Neuronal stem cell (in vitro differentiated cells): ENCODE data around the gene COX4I2.
"Not testable (repeated sequence)": the region's sequence is repeated elsewhere in the genome, so short reads cannot be mapped to it uniquely, and the experiment has no call there.

Source experiments
- DNase-seq: peaks from one replicate; pipeline ENCODE4 v3.0.0-alpha.2; 2013; ENCODE audit warnings: low spot score
- H2AFZ ChIP-seq: one replicate; pipeline ENCODE4 v1.6.1; 2013; ENCODE audit warnings: mild to moderate bottlenecking, low read length, inconsistent platforms
- H2AK5ac ChIP-seq: 2 replicates; pipeline ENCODE4 v1.6.1; 2013; ENCODE audit warnings: low read depth, mild to moderate bottlenecking, inconsistent platforms, low read length, moderate library complexity, mixed read lengths
- H2BK120ac ChIP-seq: 2 replicates; pipeline ENCODE4 v1.6.1; 2013; ENCODE audit warnings: low read depth, mild to moderate bottlenecking, inconsistent platforms, low read length, moderate library complexity, mixed read lengths
- H2BK12ac ChIP-seq: one replicate; pipeline ENCODE4 v1.6.1; 2013; ENCODE audit warnings: low read length, inconsistent platforms
- H2BK15ac ChIP-seq: 2 replicates; pipeline ENCODE4 v1.6.1; 2013; ENCODE audit warnings: mild to moderate bottlenecking, low read length, inconsistent platforms, mixed read lengths
- H2BK5ac ChIP-seq: one replicate; pipeline ENCODE4 v1.6.1; 2013; ENCODE audit warnings: inconsistent platforms, mild to moderate bottlenecking, low read length, moderate library complexity
- H3K14ac ChIP-seq: one replicate; pipeline ENCODE4 v1.6.1; 2013; ENCODE audit warnings: low read length, inconsistent platforms
- H3K18ac ChIP-seq: 2 replicates; pipeline ENCODE4 v1.6.1; 2013; ENCODE audit warnings: low read length, inconsistent platforms
- H3K23ac ChIP-seq: 2 replicates; pipeline ENCODE4 v1.6.1; 2013; ENCODE audit warnings: low read depth, mild to moderate bottlenecking, mixed read lengths, low read length, inconsistent platforms; ENCODE audit not compliant: poor library complexity
- H3K27ac ChIP-seq: replicated peaks from 3 replicates; pipeline ENCODE4 v1.5.1; 2013; ENCODE audit warnings: low read length, inconsistent platforms
- H3K27me3 ChIP-seq, 3 experiments: 2 replicates each; pipeline ENCODE4 v1.6.1; 2013; ENCODE audit warnings: low read length in 3 of 3, mild to moderate bottlenecking in 2 of 3, inconsistent platforms in 1 of 3, low read depth in 1 of 3, mixed read lengths in 1 of 3, moderate library complexity in 1 of 3; ENCODE audit not compliant: control insufficient read depth in 3 of 3, insufficient read depth in 3 of 3
- H3K36me3 ChIP-seq, 2 donors: replicated peaks in 1 of 2; 2 replicates each; pipeline ENCODE4 v1.6.1; 2013; ENCODE audit warnings: low read length in 2 of 2; ENCODE audit not compliant: control insufficient read depth in 2 of 2, insufficient read depth in 2 of 2
- H3K4ac ChIP-seq: 2 replicates; pipeline ENCODE4 v1.6.1; 2013; ENCODE audit warnings: inconsistent platforms, mild to moderate bottlenecking, low read length, moderate library complexity
- H3K4me1 ChIP-seq, 2 donors: 1 replicate in 1 of 2; 2 replicates in 1 of 2; pipeline ENCODE4 v1.6.1; 2013; ENCODE audit warnings: low read length in 2 of 2, low read depth in 1 of 2; ENCODE audit not compliant: control insufficient read depth in 2 of 2, insufficient read depth in 1 of 2
- H3K4me2 ChIP-seq: one replicate; pipeline ENCODE4 v1.6.1; 2013; ENCODE audit warnings: mild to moderate bottlenecking, low read length, inconsistent platforms; ENCODE audit not compliant: insufficient read depth, poor library complexity, severe bottlenecking
- H3K4me3 ChIP-seq, 2 donors: 2 replicates each; pipeline ENCODE4 v1.5.1; 2013; ENCODE audit warnings: low read length in 2 of 2, mild to moderate bottlenecking in 2 of 2, inconsistent platforms in 1 of 2, moderate library complexity in 1 of 2
- H3K79me1 ChIP-seq: one replicate; pipeline ENCODE4 v1.6.1; 2013; ENCODE audit warnings: low read depth, mild to moderate bottlenecking, inconsistent platforms, low read length, moderate library complexity
- H3K9ac ChIP-seq: one replicate; pipeline ENCODE4 v1.6.1; 2013; ENCODE audit warnings: mild to moderate bottlenecking, low read depth, low read length, inconsistent platforms; ENCODE audit not compliant: poor library complexity
- H3K9me3 ChIP-seq, 2 donors: replicated peaks in 1 of 2; 2 replicates each; pipeline versions ENCODE3 to v1.6.1; 2013; ENCODE audit warnings: low read length in 2 of 2, mild to moderate bottlenecking in 2 of 2, inconsistent platforms in 1 of 2, low read depth in 1 of 2, mixed read lengths in 1 of 2, moderate library complexity in 1 of 2; ENCODE audit not compliant: control insufficient read depth in 2 of 2, insufficient read depth in 1 of 2
- H4K8ac ChIP-seq: one replicate; pipeline ENCODE4 v1.6.1; 2013; ENCODE audit warnings: low read depth, mild to moderate bottlenecking, inconsistent platforms, low read length, moderate library complexity
- H4K91ac ChIP-seq: one replicate; pipeline ENCODE4 v1.6.1; 2013; ENCODE audit warnings: low read length, low read depth, mild to moderate bottlenecking, inconsistent platforms; ENCODE audit not compliant: poor library complexity
- WGBS, 2 donors: extraction: QIAGEN DNeasy Blood & Tissue Kit; methylation state at CpG; one replicate each; pipeline ENCODE4 v1.1.7; 2013; ENCODE audit warnings: missing lambda C conversion rate in 2 of 2, mixed read lengths in 1 of 2; ENCODE audit not compliant: insufficient read length in 2 of 2, insufficient replicate concordance in 1 of 2; ENCODE audit errors: extremely low coverage in 2 of 2; 5-methylcytosine and 5-hydroxymethylcytosine counted together

The COX4I2 gene

GRCh38 chr20:31643522-31643921 lies 5.8 kb downstream of the COX4I2 start:
- H4K91ac ChIP-seq: no peak overlapping the region
- H3K4me2 ChIP-seq: no peak overlapping the region
- H3K79me1 ChIP-seq: no peaks in the 10 kb centered on the region
- H3K14ac ChIP-seq: no peak overlapping the region
- no CpG with 5 or more reads among the region's 4 CpGs for WGBS, 2 donors
- H3K9me3 ChIP-seq: no peaks in the 10 kb centered on the region
- peak overlapping the region; percentile 21 for H3K18ac ChIP-seq
- DNase-seq: no peak
- H3K27ac ChIP-seq: no peak overlapping the region
- H2BK120ac ChIP-seq: no peak overlapping the region
- no peaks in the 10 kb centered on the region for H3K36me3 ChIP-seq
- no peak overlapping the region for H2AFZ ChIP-seq
- no peaks in the 10 kb centered on the region for H3K27me3 ChIP-seq
- peak overlapping the region; percentile 32 for H3K23ac ChIP-seq
- H3K4me1 ChIP-seq: no peaks in the 10 kb centered on the region
- no peak overlapping the region for H3K9ac ChIP-seq
- H2BK12ac ChIP-seq: no peak overlapping the region
- H2AK5ac ChIP-seq: no peak overlapping the region
- no peak overlapping the region for H2BK5ac ChIP-seq
- H2BK15ac ChIP-seq: no peak overlapping the region
- H4K8ac ChIP-seq: no peak overlapping the region
- H3K4me3 ChIP-seq: no peak overlapping the region
- no peak overlapping the region for H3K4ac ChIP-seq

DNA sequence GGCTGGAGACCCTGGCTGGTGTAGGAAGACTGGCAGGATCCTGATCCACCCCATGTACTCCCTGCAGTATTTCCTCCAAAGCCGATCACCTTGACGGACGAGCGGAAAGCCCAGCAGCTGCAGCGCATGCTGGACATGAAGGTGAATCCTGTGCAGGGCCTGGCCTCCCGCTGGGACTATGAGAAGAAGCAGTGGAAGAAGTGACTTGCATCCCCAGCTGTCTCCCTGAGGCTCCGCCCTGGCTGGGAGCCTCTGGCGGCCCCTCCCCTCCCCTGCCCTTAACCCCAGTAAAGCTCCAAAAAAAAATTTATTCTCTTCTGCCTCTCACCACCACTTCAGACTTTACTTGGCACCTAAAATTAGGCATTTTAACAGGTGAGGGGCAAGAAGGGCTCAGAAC lies 7.0 kb downstream of the COX4I2 start:
- H3K27me3 ChIP-seq: no peaks in the 10 kb centered on the region
- peak overlapping the region; percentile 37 for H2BK120ac ChIP-seq
- H4K8ac ChIP-seq: no peak overlapping the region
- H3K14ac ChIP-seq: peak overlapping the region; percentile 47
- no peaks in the 10 kb centered on the region for H3K36me3 ChIP-seq
- WGBS, 2 donors: no CpG with 5 or more reads among the region's 8 CpGs
- no peak overlapping the region for H2AK5ac ChIP-seq
- H3K9ac ChIP-seq: no peak overlapping the region
- H3K18ac ChIP-seq: peak overlapping the region; percentile 62
- no peak overlapping the region for H3K4me3 ChIP-seq
- peak overlapping the region; percentile 76 for H2BK5ac ChIP-seq
- H2BK12ac ChIP-seq: no peak overlapping the region
- H3K27ac ChIP-seq: no peak overlapping the region
- no peak overlapping the region for H2BK15ac ChIP-seq
- H3K9me3 ChIP-seq: no peaks in the 10 kb centered on the region
- H3K79me1 ChIP-seq: no peaks in the 10 kb centered on the region
- no peak overlapping the region for H3K4me2 ChIP-seq
- H3K23ac ChIP-seq: peak overlapping the region; percentile 75
- no peak overlapping the region for H4K91ac ChIP-seq
- no peak overlapping the region for H2AFZ ChIP-seq
- H3K4me1 ChIP-seq: no peaks in the 10 kb centered on the region
- DNase-seq: no peak
- no peak overlapping the region for H3K4ac ChIP-seq

DNA sequence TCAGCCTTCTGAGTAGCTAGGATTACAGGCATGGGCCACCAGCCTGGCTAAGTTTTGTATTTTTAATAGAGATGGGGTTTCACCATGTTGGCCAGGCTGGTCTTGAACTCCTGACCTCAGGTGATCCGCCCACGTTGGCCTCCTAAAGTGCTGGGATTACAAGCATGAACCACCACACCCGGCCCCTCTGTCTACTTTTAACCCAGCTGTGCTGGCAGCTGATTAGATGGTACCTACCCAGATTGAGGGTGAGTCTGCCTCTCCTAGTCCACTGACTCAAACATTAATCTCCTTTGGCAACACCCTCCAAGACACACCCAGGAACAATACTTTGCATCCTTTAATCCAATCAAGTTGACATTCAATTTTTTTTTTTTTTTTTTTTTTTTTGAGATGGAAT lies 10.4 kb downstream of the COX4I2 start:
- H3K36me3 ChIP-seq, H3K18ac ChIP-seq: not testable (repeated sequence)

DNA sequence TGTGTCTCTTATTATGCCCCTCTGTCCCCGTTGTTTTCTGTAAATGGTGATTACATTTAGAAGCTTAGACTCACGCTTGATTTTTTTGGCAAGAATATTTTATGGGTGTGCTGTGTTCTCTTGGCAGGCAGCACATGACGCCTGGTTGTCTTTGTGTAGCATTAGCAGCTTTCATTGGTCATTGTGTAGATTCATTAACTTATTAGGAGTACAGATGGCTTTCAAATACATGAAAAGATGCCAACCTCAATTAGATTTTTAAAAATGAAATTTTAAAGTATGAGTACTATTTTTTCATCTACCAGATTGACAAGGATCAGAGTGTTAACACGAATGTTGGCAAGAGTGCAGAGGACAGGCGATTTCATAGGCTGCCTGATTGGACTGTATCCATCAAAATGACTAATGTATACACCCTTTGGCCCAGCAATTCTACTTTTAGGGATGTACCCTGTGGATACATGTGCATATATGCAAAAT lies 15.2 kb downstream of the COX4I2 start:
- no peak overlapping the region for H3K23ac ChIP-seq
- H3K79me1 ChIP-seq: no peaks in the 10 kb centered on the region
- no peak overlapping the region for H2BK12ac ChIP-seq
- H2BK15ac ChIP-seq: no peak overlapping the region
- peaks cover 0 to 3% (median 0%) of the 10 kb centered on the region in 3 experiments for H3K27me3 ChIP-seq
- WGBS, 2 donors: no CpG with 5 or more reads among the region's 5 CpGs
- H2AK5ac ChIP-seq: no peak overlapping the region
- H3K18ac ChIP-seq: no peak overlapping the region
- no peak overlapping the region for H3K4me3 ChIP-seq
- no peak overlapping the region for H3K14ac ChIP-seq
- H3K4me1 ChIP-seq: no peaks in the 10 kb centered on the region
- no peak overlapping the region for H3K9ac ChIP-seq
- DNase-seq: no peak
- H3K4ac ChIP-seq: no peak overlapping the region
- no peaks in the 10 kb centered on the region for H3K9me3 ChIP-seq
- H4K91ac ChIP-seq: no peak overlapping the region
- no peaks in the 10 kb centered on the region for H3K36me3 ChIP-seq
- no peak overlapping the region for H2AFZ ChIP-seq
- no peak overlapping the region for H3K27ac ChIP-seq
- no peak overlapping the region for H3K4me2 ChIP-seq
- H2BK5ac ChIP-seq: no peak overlapping the region
- no peak overlapping the region for H4K8ac ChIP-seq
- H2BK120ac ChIP-seq: no peak overlapping the region

More for the DNA sequence above, 10.4 kb downstream of the COX4I2 start:
- H3K4ac ChIP-seq, H3K14ac ChIP-seq, H3K9ac ChIP-seq, H2BK12ac ChIP-seq, H3K4me2 ChIP-seq, H2BK120ac ChIP-seq, H3K4me3 ChIP-seq, DNase-seq, H2BK15ac ChIP-seq, H2AK5ac ChIP-seq, H4K91ac ChIP-seq, H3K27ac ChIP-seq, H3K79me1 ChIP-seq, H3K9me3 ChIP-seq, H3K4me1 ChIP-seq, H2BK5ac ChIP-seq, H3K23ac ChIP-seq, H4K8ac ChIP-seq, H3K27me3 ChIP-seq, H2AFZ ChIP-seq: not testable (repeated sequence)
- WGBS, 2 donors: no CpG with 5 or more reads among the region's 3 CpGs
